HepG2 (cell line): ENCODE measurements around the gene ULK4.

Source experiments
- EZH2 ChIP-seq: conservative IDR thresholded peaks from 2 replicates; pipeline ENCODE4 v1.6.1; 2012; ENCODE audit warnings: mild to moderate bottlenecking, low read depth, low read length, moderate library complexity
- IKZF1 ChIP-seq: fragments of 450-650 bp; IDR thresholded peaks from 2 replicates; pipeline ENCODE4 v1.7.1; 2016
- JUN ChIP-seq: sonication (generic); formaldehyde crosslinking; IDR thresholded peaks from 2 replicates; pipeline ENCODE4 v1.4.0; 2020; ENCODE audit warnings: mild to moderate bottlenecking, missing genetic modification reagents
- LCORL ChIP-seq, 2 experiments: fragments of 450-650 bp in 1 of 2; sonication (generic) in 1 of 2; formaldehyde crosslinking in 1 of 2; IDR thresholded peaks; 2 replicates each; pipeline versions ENCODE4 v1.5.0 to v1.6.1; 2017 to 2020; ENCODE audit warnings: antibody characterized with exemption in 1 of 2, missing genetic modification reagents in 1 of 2
- POLR2A ChIP-seq, 2 experiments: IDR thresholded peaks; 2 replicates each; pipeline ENCODE4 v1.6.1; 2011; ENCODE audit warnings: low read depth in 2 of 2, low read length in 2 of 2, mild to moderate bottlenecking in 1 of 2, moderate library complexity in 1 of 2; ENCODE audit not compliant: insufficient read depth in 1 of 2
- SRSF9 ChIP-seq: fragments of 200-400 bp; formaldehyde crosslinking; IDR thresholded peaks from 2 replicates; pipeline ENCODE4 v1.6.1; 2018; ENCODE audit warnings: borderline replicate concordance, mild to moderate bottlenecking, low read depth, low read length; ENCODE audit not compliant: insufficient read depth, poor library complexity, severe bottlenecking
- ZNF335 ChIP-seq: sonication (generic); formaldehyde crosslinking; IDR thresholded peaks from 2 replicates; pipeline ENCODE4 v1.4.0; 2020; ENCODE audit warnings: missing genetic modification reagents
- ZNF451 ChIP-seq: sonication (generic); formaldehyde crosslinking; IDR thresholded peaks from 2 replicates; pipeline ENCODE4 v1.5.0; 2020; ENCODE audit warnings: mild to moderate bottlenecking, missing genetic modification reagents
- TF ChIP-seq, protein P1 (sequence below): sonication (generic); formaldehyde crosslinking; IDR thresholded peaks from 2 replicates; pipeline ENCODE4 v1.5.0; 2020; ENCODE audit warnings: mild to moderate bottlenecking, missing genetic modification reagents, moderate library complexity
- TF ChIP-seq, protein P2 (sequence below): sonication (generic); formaldehyde crosslinking; conservative IDR thresholded peaks from 2 replicates; pipeline ENCODE4 v1.4.0; 2020; ENCODE audit warnings: missing genetic modification reagents

DNA sequence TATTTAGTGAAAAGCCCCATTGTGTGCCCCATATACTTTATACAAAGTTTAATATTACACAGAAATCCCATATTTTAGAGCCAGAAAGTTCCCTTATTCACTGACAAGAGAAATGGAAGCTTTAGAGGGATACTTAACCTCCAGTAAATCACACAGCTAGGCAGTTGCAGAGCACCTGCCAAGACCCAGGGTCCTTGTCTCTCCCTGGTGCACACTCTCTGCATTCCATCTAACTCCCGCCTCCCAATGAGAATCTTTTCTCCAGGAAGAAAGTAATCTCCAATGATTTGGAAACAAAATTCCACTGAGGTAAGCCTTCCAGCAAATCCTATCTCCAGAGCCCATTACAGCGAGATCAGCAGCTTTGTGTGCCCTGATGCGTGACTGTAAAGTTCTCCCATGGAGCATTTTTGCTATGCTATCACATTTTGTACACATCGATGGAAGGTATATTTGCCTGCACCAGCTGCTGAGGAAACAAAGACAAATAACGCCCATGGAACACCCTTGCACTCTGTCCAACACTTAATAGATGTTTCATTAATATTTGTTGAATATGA lies 41.4 kb downstream of the ULK4 start:
- TF ChIP-seq ZNF451 (CRISPR knock-in tag) (no peak), EZH2 (no peak), POLR2A (IDR thresholded peaks at IDR 0.05; ENCODE audit: insufficient read depth in 1 of 2, low read depth in 2 of 2, low read length in 2 of 2) (no peak), ZNF335 (CRISPR knock-in tag) (no peak), JUN (CRISPR knock-in tag) (no peak), SRSF9 (no peak), LCORL (IDR thresholded peaks at IDR 0.05) (no peak), LCORL (CRISPR knock-in tag; IDR thresholded peaks at IDR 0.05) (no peak), IKZF1 (no peak)
- TF ChIP-seq, protein P1, sequence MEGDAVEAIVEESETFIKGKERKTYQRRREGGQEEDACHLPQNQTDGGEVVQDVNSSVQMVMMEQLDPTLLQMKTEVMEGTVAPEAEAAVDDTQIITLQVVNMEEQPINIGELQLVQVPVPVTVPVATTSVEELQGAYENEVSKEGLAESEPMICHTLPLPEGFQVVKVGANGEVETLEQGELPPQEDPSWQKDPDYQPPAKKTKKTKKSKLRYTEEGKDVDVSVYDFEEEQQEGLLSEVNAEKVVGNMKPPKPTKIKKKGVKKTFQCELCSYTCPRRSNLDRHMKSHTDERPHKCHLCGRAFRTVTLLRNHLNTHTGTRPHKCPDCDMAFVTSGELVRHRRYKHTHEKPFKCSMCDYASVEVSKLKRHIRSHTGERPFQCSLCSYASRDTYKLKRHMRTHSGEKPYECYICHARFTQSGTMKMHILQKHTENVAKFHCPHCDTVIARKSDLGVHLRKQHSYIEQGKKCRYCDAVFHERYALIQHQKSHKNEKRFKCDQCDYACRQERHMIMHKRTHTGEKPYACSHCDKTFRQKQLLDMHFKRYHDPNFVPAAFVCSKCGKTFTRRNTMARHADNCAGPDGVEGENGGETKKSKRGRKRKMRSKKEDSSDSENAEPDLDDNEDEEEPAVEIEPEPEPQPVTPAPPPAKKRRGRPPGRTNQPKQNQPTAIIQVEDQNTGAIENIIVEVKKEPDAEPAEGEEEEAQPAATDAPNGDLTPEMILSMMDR (CRISPR knock-in tag), result no peak
- TF ChIP-seq, protein P2, sequence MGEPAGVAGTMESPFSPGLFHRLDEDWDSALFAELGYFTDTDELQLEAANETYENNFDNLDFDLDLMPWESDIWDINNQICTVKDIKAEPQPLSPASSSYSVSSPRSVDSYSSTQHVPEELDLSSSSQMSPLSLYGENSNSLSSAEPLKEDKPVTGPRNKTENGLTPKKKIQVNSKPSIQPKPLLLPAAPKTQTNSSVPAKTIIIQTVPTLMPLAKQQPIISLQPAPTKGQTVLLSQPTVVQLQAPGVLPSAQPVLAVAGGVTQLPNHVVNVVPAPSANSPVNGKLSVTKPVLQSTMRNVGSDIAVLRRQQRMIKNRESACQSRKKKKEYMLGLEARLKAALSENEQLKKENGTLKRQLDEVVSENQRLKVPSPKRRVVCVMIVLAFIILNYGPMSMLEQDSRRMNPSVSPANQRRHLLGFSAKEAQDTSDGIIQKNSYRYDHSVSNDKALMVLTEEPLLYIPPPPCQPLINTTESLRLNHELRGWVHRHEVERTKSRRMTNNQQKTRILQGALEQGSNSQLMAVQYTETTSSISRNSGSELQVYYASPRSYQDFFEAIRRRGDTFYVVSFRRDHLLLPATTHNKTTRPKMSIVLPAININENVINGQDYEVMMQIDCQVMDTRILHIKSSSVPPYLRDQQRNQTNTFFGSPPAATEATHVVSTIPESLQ (CRISPR knock-in tag), result no peak
